Activated CD8-positive, alpha-beta memory T cell treated with anti-CD3 and anti-CD28 coated beads, Interleukin-2, amount 50 U/mL, for 24 hours (primary cell): ENCODE results near the gene CRACDL.
"Not testable (repeated sequence)": the region's sequence is repeated elsewhere in the genome, so short reads cannot be mapped to it uniquely, and the experiment has no call there.

ENCODE experiments used
- DNase-seq: peaks from one replicate; pipeline ENCODE4 v3.0.0-alpha.2; 2020; ENCODE audit errors: extremely low read depth

The CRACDL gene

GRCh38 chr2:98777076-98777475, 158.9 kb downstream of the CRACDL start:
- no peak for DNase-seq

DNA sequence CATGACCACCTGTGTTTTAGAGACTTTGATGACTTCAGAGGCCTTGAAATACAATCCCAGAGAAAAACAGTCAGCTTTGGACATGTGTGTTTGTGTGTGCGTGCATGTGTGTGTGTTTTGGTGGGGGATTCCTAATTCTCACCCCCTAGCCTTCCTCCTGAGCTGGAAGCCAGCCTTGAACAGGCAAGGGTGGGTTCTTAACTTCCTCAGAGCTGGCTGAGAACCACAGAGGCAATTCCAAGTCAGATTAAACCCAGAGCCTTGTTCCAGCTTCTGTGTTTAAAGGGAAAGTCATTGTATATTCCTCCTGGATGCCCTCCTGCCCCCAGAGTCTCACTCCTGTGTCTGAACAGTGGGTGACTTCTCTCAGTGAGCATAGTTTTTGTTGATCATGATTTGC, 159.9 kb downstream of the CRACDL start:
- DNase-seq: no peak

GRCh38 chr2:98775146-98775986, 160.7 kb downstream of the CRACDL start:
- no peak for DNase-seq

- no peak for DNase-seq
Observed at GRCh38 chr2:98773907-98774306, 162.1 kb downstream of the CRACDL start.

GRCh38 chr2:98773169-98773568, 162.9 kb downstream of the CRACDL start:
- no peak for DNase-seq

- no peak for DNase-seq
Observed at GRCh38 chr2:98772536-98772935, 163.5 kb downstream of the CRACDL start.

GRCh38 chr2:98771721-98772524, 164.1 kb downstream of the CRACDL start:
- DNase-seq: peak; percentile 30

DNA sequence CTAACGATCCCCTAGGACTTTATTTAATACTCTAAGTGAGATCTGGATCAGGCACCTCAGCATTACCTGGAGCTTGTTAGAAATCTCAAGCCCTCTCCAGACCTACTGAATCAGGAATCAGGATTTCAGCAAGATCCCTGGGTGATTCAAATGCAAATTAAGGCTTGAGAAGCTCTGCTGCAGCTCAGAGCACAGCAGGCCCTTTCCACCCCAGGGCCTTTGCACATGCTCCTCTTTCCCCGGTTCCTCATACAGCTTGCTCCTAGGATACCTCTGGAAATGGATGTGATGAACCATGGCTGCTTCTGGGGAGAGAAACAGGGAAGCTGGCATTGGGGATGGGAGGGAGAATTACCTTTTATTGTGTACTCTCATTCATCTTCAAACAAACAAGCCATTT, 164.8 kb downstream of the CRACDL start:
- DNase-seq: no peak

DNA sequence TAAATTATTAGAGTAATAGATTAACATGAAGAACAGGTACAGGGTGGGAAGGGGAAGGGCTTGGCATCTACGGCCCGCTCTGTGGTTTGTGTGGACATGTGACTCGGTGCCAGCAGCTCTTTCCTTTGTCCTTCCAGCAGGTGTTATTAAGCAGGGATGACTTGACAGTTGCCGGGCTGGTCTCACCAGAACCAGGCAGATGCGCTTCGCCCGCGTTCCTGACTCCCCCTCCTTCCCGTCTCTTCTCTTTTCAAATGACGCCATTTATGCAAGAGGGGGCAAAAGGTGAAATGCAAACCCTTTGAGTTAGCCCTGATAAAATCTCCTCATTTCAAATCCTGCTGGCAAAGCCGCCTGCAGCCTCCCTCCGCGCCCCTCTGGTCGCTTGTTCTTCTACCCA, 166.2 kb downstream of the CRACDL start:
- no peak for DNase-seq

- no peak for DNase-seq
Observed at GRCh38 chr2:98769114-98769476, 166.9 kb downstream of the CRACDL start.

DNA sequence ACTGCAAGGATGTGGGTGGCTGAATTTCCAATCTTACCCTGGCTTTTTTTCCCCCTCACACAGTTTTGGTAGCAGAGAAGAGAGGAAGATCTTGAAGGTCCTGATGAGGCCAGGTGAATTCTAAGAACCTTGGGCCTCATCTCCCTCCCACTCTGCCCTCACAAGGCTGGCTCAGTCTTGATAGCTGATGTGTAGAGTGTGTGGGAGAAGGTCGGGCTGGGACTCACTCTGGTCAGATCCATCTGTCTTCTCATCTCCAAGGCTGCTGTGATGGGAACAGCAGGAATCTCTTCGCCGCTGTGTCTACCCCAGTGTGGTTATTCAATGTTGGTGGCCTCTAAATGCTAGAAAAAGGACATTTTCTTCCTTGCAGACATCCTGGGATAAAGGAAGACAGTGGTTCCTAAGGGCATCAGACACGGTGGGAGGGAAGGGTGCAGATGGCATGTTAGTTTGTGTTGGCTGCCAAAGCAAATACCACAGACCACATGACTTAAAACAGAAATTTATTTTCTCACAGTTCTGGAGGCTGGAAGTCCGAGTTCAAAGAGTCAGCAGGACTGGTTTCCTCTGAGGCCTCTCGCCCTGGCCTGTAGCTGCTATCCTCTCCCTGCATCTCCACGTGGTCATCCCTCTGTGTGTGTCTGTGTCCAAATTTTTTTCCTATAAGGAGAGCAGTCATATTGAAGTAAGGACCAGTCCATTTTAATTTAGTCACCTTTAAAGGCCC, 167.5 kb downstream of the CRACDL start:
- no peak for DNase-seq

DNA sequence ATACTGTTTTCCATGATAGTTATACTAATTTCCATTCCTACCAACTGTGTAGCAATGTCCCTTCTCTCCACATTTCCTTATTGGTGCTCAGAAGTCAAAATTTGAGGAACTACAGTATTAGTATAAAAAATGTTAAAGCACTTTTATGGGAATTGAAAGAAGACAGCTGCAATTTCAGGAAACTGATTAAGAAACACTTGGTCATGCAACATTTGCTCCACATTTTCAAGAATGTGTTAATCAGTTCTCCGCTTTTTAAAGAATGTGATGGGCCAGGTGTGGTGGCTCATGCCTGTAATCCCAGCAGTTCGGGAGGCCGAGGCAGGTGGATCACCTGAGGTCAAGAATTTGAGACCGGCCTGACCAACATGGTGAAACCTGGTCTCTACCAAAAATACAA, 171.5 kb downstream of the CRACDL start:
- DNase-seq: no peak

DNA sequence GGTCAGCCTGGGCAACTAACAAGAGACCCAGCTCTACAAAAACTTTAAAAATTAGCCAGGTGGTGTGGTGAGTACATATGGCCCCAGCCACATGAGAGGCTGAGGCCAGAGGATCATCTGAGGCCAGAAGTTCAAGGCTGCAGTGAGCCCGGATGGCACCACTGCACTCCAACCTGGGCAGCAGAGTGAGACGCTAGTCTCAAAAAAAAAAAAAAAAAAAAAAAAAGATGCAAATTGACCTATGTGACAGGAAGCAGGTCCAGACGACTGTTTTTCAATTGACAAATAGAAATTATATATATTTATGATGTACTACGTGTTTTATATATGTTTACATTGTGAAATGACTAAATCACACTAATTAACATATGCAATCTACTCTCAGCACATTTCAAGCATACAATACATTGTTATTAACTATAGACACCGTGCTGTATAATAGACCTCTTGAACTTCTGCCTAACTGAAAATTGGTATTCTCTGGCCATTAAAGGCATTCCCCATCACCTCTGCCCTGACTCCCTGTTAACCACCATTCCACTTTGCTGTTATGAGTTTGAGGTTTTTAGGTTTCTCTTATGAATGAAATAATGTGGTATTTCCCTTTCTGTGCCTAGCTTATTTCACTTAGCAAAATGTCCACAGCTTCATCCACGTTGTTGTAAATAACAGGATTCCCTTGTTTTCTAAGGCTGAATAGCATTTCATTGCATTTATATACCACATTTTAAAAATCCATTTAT, 172.6 kb downstream of the CRACDL start:
- DNase-seq: no peak

DNA sequence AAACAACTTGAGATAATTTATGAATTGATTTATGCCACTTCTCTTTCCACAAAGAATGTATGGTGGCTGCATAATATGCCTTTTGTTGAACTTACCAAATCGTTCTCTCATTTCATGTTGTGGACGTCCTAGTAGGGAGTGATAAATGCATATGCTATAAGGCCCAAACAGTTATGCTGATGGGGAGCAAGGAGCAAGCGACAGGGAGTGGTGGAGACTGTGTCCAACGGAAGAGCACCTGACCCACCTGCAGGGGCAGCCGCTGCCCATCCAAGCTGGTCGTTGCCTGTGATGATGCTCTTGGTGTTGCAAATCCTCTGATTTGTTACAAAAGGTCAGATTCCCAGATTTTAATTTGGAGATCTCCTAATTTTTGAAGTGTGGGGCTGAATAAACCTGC, 174.1 kb downstream of the CRACDL start:
- DNase-seq: no peak

- peak; percentile 34 for DNase-seq
Observed at GRCh38 chr2:98761267-98761781, 174.7 kb downstream of the CRACDL start.

DNA sequence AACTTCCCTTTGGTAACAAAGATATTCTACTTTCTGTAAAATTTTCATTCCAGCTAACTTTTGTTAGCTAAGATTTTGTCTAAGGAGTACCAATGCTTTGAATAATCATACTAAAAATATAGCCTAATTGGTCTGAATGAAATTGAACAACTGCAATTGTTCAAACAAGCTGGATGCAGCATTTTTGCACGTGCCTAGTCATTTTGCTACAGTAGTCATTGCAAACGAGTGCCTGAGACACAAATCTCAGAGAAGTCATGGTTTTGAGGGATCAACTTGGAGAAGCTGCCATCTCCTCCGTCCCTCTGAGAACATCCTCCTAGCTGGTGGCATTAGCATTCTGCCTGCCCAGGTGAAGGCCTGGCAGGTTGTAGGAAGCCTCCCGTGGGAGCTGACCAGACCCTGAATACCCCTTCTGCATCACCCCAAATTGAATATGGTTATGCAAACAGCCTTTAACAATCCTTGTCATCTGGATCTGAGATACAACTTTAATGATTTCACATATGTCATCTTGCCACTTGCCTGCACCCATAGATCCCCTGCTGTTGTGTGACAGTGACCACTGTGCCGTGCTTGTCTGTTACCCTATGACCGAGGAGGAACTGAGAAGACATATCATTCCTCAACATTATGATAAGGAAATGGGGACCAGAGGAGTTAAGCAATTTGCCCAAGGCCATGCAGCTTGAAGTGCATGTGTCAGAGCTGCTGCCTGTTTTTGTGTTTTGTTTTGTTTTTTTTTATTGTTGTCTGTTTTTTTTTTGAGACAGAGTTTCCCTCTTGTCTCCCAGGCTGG, 176.0 kb downstream of the CRACDL start:
- DNase-seq: no peak

DNA sequence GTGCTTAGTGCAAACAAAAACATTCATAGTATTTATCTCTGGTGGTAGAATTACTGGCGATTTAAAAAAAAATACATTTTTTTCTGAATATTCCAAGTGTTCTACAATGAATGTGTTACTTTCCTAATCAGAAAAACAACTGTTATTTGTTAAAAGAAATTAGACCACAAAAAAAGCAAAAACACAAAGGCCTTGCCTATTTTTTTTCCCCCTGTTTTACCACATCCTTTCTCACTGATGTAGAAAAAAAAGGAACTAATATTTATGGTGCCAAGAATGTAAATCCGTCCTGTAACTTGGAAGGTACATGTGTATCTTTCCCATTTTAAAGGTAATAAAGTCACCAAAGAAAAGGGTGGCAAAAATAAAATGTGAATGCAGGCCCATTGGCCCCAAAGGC, 176.7 kb downstream of the CRACDL start:
- no peak for DNase-seq

GRCh38 chr2:98757904-98758421, 178.1 kb downstream of the CRACDL start:
- DNase-seq: no peak

GRCh38 chr2:98753801-98754200, 182.2 kb downstream of the CRACDL start:
- no peak for DNase-seq

GRCh38 chr2:98752711-98753110, 183.3 kb downstream of the CRACDL start:
- not testable (repeated sequence) for DNase-seq
